GM10847 (cell line): ENCODE results near the gene LDLRAD3.

Experiments used
- POLR2A ChIP-seq: IDR thresholded peaks from 2 replicates; pipeline ENCODE4 v1.6.1; 2011; ENCODE audit not compliant: insufficient read length; ENCODE audit errors: extremely low read depth

LDLRAD3 gene

DNA sequence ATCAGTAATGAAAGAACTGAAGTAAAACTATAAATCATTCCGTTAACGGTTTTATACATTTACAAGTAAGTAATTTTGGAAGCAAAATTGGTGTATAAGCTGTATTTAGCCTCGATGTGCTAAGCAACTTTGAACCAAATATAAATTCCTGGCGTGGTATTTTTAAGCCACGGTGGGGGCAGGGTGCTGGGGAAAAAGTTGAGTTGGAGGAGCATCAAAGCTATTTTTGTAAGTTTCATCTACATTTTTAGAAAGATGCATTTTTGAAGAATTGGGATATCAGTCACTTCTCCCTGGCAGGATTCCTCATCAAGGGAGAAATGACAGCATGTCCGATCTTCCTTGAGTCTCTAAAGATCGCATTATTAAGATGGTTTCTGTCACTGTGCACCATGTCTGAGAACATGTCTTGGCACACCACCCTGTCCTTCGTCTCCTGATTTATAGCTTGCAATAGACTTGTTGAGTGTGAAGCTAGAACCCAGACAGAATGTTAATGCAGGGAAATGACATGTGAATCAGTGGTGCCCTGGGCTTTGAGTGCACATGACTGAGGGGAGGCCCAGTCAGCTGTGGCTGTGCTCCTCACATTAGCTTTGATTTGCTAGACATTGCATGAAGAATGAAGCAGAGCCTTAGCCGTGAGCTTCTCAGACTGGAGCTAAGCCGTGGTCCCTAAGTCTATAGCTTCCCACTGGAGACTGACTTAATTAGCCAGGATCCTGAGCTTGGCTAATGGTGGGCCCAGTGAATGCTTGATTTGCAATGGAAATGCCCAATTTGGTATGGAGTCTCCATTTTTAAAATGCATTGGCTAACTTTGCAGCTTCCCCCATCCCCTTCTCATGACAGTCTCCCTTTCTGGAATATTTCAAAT, 218.4 kb downstream of the LDLRAD3 start:
- TF ChIP-seq POLR2A, result no peak

DNA sequence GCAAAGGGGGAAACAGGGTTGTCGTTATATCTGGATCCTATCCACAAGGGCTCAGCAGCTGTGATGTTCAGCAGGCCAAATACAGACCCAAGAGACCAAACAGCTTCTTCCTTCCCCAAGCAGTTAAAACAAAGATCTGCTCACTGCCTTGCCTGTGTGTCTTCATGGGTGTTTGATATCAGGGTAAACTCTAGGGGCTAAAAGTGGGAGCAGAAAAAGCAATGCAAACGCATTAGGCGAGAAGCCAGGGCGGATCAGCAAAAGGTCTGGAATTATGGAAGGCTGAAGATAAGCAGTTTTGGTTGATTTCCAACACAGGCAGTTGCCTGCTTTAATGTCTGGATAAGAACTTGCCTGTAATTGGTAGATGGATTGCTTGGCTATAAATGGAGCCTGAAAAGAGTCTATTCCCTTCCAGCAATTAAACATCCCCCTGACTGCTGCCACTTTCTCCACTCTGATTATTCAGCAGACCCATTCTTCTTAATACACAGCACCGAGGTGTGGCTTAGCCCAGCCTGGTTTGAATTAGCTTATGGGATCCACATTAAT, 219.1 kb downstream of the LDLRAD3 start:
- no peak for TF ChIP-seq POLR2A

DNA sequence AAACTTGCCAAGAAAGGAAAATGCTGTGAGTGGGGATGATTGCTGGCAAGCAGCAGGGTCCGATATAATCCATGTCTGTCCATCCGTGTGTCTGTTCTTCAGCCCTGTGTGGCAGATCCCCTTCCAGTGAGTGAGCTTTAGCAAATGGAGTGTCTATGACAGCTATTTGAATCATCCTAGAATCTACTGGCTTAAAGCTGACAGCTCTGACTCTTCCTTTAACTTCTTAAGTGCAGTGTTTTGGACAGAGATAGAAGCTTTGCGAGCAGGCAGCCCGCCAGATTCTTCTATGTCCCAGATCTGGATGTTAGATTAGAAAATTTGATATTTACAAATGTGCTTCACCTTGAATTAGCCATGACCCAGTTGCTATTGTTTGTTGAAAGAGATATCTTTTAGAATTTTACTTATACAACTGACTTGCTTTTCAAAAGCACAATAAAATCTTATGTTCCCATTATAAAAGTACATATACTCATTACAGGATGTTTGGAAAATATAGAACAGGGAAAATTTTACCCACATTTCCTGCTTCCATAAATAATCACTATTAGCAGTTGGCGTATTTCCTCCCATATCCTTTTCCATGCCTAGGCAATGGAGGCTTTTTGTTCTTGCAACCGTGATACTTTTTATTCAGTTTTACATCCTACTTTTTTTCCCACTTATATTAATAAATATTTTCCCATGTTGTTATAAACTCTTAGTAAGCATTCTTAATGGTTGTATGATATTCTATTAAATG, 220.8 kb downstream of the LDLRAD3 start:
- TF ChIP-seq POLR2A, result no peak

DNA sequence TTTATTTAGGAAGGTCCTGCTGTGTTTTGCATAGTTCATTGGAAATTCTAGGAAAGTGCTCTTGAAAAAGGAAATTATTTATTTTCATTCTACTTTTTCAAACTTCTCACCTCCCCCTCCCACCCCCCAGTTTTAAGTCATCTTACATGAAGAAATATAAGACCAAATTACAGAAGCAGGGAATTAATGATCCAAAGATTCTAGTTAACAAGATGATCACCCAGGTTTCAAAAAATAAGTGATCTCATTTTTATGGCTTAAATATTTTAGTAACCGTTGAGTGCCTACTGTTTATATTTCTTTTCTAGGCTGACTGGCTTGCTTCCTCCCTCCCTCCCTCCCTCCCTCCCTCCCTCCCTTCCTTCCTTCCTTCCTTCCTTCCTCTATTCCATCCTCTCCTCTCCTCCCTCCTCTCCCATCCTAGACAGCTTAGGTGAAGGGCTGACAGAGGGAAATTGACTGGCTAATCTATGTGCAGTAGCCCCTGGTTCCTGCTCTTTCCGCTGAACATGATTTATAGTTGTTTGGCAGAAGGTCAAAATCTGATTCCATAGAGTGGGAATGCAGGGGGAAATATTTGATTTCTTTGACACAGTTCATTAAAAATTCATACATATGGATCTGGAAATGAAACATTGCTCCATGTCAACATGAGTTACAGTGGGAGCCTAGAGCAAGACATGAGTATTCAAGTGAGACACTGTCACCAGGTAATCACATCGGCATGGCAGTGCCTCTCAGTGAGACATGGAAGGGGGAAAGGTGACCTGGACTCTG, 221.9 kb downstream of the LDLRAD3 start:
- no peak for TF ChIP-seq POLR2A

DNA sequence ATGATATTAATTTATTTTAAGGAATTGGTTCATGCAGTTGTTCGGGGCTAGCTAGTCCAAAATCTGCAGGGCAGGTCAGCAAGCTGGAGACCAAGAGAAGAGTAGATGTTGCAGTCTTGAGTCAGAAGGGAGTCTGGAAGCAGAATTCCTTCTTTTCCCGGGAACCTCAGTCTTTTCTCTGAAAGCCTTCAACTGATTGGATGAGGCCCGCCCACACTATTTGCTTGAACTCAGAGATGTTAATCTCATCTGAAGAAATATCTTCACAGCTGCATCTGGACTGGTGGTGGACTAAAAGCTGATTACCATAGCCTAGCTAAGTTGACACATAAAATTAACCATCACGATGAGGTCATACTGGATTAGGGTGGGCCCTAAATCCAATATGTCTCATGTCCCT, 223.2 kb downstream of the LDLRAD3 start:
- no peak for TF ChIP-seq POLR2A

DNA sequence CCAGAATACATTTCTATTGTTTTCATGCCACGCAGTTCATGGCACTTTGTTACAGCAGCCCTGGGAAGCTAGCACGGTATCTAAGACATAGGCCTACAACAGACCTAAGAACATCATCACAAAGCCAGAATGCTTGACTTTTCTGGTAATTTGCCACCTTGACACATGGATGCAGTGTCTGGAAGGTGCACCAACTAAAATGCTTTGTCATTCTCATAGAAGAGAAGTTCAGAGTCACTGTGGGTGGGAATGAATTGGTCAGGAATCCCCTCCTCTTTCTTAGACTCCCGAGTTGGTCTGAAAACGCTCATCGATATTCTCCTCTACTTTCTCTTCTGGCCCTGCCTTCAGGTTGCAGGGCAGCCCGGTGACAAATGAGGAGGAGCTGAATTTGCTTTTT, 223.9 kb downstream of the LDLRAD3 start:
- no peak for TF ChIP-seq POLR2A

DNA sequence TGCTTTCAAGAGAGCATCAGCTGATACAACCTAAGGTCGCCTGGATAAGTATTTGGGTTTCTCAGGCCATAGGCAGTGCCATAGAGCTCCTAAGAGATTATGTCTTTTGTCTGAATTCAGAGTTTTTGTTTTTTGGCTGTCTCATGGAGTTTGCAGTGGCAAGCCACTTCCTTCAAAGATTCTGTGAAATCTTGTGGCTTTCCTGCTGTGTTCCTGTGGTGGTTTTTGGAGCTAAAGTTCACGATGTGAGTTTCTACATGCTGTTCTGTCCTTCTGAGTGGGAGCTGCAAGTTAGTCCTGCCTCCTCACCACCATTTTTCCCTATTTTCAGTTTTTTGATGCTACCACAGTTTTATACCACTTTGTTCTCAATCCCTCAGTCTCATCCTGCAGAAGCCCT, 234.0 kb downstream of the LDLRAD3 start:
- no peak for TF ChIP-seq POLR2A

DNA sequence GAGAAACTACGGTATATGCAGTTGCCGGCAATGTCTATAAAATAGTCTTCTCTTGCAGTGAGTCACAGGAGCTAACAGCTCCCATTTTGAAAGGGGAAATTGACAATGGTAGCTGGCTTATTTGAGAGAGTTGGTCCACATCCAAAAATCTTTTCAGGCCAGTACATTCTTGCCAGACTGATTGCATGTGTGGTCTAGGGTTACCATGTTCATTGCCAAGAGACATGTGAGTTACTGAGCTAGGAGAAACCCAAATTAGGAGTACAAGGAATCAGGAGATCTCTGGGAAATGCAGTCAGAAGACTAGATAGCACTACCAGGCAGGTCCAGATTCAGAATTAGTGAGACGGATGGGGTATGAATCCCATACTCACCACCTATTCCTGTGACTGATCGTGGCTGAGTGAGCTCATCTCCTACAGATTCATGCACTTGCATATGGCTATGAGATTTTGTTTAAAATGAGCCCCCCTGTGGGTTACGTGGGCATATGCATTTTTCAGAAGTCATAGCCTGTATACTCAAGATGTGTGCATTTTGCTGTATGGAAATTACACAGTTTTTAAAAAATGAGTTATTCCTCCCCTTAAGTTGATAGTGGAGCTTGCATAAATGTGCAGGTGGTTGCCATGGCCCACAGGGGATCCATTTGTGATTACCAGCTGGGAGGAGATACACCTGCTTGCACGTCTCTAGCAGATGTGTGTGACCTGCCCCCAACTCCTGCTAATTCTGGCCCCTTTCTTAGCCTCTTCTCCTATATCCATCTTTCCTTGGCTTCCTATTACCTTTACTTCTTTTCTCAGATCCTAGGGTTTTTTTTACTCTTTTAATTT, 242.7 kb downstream of the LDLRAD3 start:
- TF ChIP-seq POLR2A, result no peak

DNA sequence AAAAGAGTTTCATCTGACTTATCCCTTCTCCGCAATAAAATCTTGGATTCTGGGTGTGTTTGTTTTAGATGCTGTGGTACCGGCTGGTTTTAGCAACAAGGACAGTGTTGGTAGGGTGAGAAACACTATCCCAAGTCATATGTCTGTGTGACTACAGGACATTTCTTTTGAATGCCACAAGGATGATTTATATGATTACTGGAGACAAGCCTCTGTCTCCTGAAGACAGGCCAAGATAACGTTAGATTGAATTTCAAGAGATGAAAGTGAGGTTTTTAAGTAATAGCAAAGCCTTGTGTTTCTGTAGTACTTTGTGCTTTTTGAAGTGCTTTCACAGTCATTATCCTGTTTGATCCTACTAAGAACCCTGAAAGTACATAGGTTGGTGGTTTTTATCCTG, 243.8 kb downstream of the LDLRAD3 start:
- no peak for TF ChIP-seq POLR2A

DNA sequence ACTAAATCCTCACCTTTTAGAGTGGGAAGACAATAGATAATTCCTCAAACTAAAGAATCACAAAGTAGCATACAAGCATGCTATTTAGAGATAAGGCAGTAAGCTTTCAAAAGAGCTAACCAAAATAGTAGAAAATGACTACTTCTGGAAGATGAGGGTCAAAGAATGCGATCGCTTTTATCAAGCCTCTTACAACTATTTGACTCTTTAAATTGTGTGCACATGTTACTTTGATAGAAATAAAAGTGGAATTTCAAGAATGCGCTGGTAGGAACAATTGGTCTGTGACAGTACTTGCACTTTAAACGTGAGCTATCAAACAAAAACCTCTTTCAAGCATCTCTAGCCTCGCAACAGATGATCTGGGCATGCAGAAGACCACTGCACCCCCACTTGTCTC, 248.1 kb downstream of the LDLRAD3 start:
- TF ChIP-seq POLR2A, result no peak

DNA sequence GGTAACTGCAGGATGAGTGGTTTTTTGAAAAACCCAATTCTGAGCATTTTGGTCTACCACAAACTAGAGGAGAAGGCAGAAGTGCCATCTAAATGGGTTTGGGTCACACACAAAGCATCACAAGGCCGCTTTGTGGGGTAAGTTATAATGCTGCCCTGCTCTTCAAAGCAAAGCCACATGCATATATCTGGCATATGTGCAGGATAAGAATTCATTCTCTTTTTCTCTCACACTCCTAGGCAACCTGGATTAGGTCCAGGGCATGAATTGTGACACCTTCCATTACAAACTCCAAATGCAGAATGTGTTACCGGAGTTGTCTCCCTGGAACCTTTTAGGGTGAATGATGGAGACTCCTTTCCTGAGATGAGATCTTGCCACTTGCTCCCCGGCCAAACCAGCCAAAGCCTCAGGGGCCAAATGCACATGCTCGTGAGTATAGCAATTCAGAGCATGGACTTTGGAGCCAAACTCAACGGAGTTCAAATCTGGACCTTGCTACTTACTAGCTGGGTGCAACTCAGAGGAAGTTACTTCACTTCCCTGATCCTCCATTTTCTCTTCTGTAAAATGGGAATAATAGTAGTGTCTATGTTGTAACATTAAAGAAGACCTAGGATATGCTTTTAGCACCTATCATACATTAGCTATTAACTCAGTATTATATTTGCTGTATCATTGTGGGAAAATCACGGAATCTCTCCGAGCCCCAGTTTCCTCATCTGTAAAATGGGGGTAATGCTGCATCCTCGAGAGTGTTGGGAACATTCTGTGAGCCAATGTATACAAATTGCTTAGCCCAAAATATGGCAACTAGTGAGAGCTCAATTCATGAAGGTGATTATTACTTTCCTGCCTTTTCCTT, 248.8 kb downstream of the LDLRAD3 start:
- no peak for TF ChIP-seq POLR2A

DNA sequence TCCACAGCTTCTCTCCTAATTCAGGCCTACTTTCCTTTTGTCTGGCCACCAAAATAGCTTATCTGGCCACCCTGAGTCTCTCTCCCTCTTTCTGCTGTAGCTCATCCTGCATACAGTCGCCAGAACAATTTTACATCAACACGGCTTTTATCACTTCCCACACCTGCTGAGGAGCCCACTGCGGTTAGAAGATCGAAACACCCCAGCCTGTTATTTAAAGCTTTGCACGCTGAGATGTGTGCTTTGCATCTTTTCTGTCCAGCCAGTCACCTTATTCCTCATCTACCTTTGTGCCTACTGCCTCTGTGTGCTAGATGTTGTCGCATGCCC, 249.4 kb downstream of the LDLRAD3 start:
- no peak for TF ChIP-seq POLR2A

DNA sequence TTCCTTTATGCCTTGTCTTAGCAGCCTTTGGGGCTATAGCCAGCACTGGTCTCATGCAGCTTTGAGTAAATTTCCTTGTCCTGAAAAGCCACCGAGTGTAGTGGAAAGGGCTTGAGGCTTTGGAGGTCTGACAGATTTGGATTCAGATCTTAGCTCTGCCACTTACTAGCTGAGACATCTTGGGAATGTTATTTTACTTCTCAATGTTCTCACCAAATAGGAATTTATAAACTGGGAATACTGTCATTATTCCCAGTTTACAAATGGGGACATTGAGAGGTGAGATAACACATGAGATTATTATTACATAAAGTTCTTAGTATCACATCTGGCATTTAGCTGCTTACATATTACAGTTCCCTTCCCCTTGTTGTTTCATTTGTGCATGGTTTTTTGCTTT, 249.9 kb downstream of the LDLRAD3 start:
- TF ChIP-seq POLR2A, result no peak

DNA sequence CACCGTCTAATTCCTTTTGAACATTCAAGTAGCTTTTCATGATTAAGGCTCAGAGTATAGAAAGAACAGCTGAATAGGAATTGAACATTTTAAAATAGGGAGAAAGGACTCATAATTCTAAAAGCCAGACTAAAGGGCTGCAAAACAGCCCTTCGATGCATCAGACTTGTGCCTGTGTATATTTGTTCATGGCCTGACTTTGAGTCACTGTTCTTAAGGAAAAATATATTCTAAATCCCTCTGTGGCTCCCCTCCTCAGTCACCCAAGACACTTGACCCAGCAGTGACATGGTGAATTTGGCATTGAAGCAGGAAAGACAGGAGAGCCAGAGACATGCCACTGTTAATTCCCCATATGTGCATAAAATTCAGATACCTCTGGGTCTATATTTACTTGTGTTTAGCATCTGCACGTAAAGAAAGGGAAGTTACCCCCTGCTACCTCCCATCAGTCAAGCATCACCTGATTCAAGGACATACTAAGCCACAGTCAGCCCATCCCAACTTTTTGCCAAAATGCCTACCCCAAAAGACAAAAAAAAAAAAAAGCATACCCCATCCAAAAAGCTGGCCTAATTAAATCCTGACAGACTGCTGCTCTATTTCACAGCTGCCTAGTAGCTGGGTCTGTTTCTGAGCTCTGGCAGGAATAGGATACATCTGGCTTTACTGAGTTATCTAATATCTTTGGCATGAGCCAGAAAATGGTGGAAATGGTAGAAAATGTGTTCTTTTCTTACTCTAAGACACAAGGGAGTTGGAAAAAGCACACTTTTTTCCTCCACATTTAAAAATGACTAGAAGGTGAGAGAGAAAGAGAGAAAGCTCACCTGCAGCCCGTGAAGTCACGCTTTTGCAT, 251.9 kb downstream of the LDLRAD3 start:
- no peak for TF ChIP-seq POLR2A
